Smooth muscle cell (in vitro differentiated cells): ENCODE data around the gene TRERF1. TPM values are rescaled to one million over a fixed set of nuclear protein-coding genes. Genes with fewer than 3 reads are reported as not detected.
"Not testable (repeated sequence)": the region's sequence is repeated elsewhere in the genome, so short reads cannot be mapped to it uniquely, and the experiment has no call there.

ENCODE experiments used
- DNase-seq: peaks from one replicate; lab custom pipeline; 2025; ENCODE audit not compliant: unreplicated experiment; lab: John Stamatoyannopoulos, UW
- H2AFZ ChIP-seq: fragments of 200-600 bp; sonication (generic); 2 replicates; pipeline ENCODE4 v1.6.0; 2016; ENCODE audit warnings: antibody characterized with exemption, low read depth, mild to moderate bottlenecking
- H3F3A ChIP-seq: fragments of 200-600 bp; sonication (generic); 2 replicates; pipeline ENCODE4 v1.6.0; 2017; ENCODE audit warnings: antibody characterized with exemption, low read depth
- H3K27ac ChIP-seq: fragments of 200-600 bp; sonication (generic); 2 replicates; pipeline ENCODE4 v1.5.1; 2016; ENCODE audit warnings: low read depth, mild to moderate bottlenecking
- H3K27me3 ChIP-seq: fragments of 200-600 bp; sonication (generic); 2 replicates; pipeline ENCODE4 v1.6.1; 2016; ENCODE audit warnings: low read depth, mild to moderate bottlenecking
- H3K36me3 ChIP-seq: fragments of 200-600 bp; sonication (generic); 2 replicates; pipeline ENCODE4 v1.5.1; 2016; ENCODE audit warnings: low read depth
- H3K4me1 ChIP-seq: fragments of 200-600 bp; sonication (generic); 2 replicates; pipeline ENCODE4 v1.5.1; 2016; ENCODE audit warnings: low read depth
- H3K4me2 ChIP-seq: fragments of 200-600 bp; sonication (generic); 2 replicates; pipeline ENCODE4 v1.6.0; 2016; ENCODE audit warnings: mild to moderate bottlenecking
- H3K4me3 ChIP-seq: fragments of 200-600 bp; sonication (generic); 2 replicates; pipeline ENCODE4 v1.5.1; 2016; ENCODE audit warnings: mild to moderate bottlenecking
- H3K79me2 ChIP-seq: fragments of 200-600 bp; sonication (generic); 2 replicates; pipeline ENCODE4 v1.6.0; 2016; ENCODE audit warnings: low read depth, mild to moderate bottlenecking
- H3K9ac ChIP-seq: fragments of 200-600 bp; sonication (generic); 2 replicates; pipeline ENCODE4 v1.6.0; 2016; ENCODE audit warnings: low read depth
- H3K9me3 ChIP-seq: fragments of 200-600 bp; sonication (generic); replicated peaks from 2 replicates; pipeline ENCODE4 v1.5.1; 2016; ENCODE audit warnings: low read depth
- H4K20me1 ChIP-seq: fragments of 200-600 bp; sonication (generic); 2 replicates; pipeline ENCODE4 v1.6.0; 2016; ENCODE audit warnings: low read depth
- CTCF ChIP-seq: fragments of 200-600 bp; sonication (generic); IDR thresholded peaks from 2 replicates; pipeline ENCODE4 v1.5.1; 2017; ENCODE audit warnings: borderline replicate concordance, mild to moderate bottlenecking, antibody characterized with exemption; ENCODE audit not compliant: insufficient read depth, poor library complexity, severe bottlenecking
- WGBS: methylation state at CpG from one replicate; pipeline ENCODE4 v1.1.7; 2016; ENCODE audit warnings: low lambda C conversion rate; 5-methylcytosine and 5-hydroxymethylcytosine counted together
- polyA plus RNA-seq: library from polyadenylated mRNA; unstranded; fragments of >200 nt; fragmentation: Nextera tagmentation; extraction: Ambion mirVana; gene quantifications from 2 replicates; pipeline ENCODE4 v1.2.1, GENCODE V29; 2016
- total RNA-seq: library from RNA; depleted of rRNA; stranded (reverse); fragments of >200 nt; gene quantifications from 2 replicates; pipeline ENCODE4 v1.2.3, GENCODE V29; 2014

The TRERF1 gene
- total and polyA plus RNA-seq, 2 experiments from 2014 or later = 3.5 to 5.3 TPM

- Histone ChIP-seq H3K27ac (peak overlapping the region; percentile 6), H3K79me2 (no peaks in the 10 kb centered on the region), H3K4me2 (peak overlapping the region; percentile 79), H3K27me3 (no peaks in the 10 kb centered on the region), H3K4me3 (no peak overlapping the region), H3F3A (peaks cover 6% of the 10 kb centered on the region), H3K36me3 (no peaks in the 10 kb centered on the region), H4K20me1 (no peaks in the 10 kb centered on the region), H3K9me3 (no peaks in the 10 kb centered on the region), H2AFZ (no peak overlapping the region), H3K4me1 (peaks cover 13% of the 10 kb centered on the region), H3K9ac (no peak overlapping the region)
- 8% methylated on average over 8 of the region's 8 CpGs for WGBS
- DNase-seq = no peak
- TF ChIP-seq CTCF = no peak
These were observed 258.2 kb downstream of the TRERF1 start for GRCh38 chr6:42193491-42193894.

DNA sequence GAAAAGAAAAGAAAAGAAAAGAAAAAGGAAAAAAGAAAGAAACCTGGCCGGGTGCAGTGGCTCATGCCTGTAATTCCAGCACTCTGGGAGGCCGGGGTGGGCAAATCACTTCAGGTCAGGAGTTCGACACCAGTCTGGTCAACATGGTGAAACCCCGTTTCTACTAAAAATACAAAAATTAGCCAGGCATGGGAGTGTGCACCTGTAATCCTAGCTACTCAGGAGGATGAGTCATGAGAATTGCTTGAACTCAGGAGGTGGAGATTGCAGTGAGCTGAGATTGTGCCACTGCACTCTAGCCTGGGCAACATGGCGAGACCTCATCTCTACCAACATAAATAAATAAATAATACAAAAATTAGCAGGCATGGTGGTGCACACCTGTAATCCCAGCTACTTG is 259.3 kb downstream of the TRERF1 start:
- H4K20me1 ChIP-seq, H3K4me2 ChIP-seq, H3K27ac ChIP-seq, H3K36me3 ChIP-seq, H3F3A ChIP-seq, H3K9ac ChIP-seq, H3K79me2 ChIP-seq, H2AFZ ChIP-seq, DNase-seq, H3K4me3 ChIP-seq, H3K27me3 ChIP-seq, H3K9me3 ChIP-seq: not testable (repeated sequence)
- peaks cover 13% of the 10 kb centered on the region for H3K4me1 ChIP-seq
- 95% methylated on average over 5 of the region's 5 CpGs for whole genome bisulfite sequencing

- Histone ChIP-seq H3K4me3 (no peak overlapping the region), H3F3A (no peaks in the 10 kb centered on the region), H3K27ac (peak overlapping the region; percentile 53), H3K9me3 (no peaks in the 10 kb centered on the region), H3K4me1 (peaks cover 13% of the 10 kb centered on the region), H3K79me2 (no peaks in the 10 kb centered on the region), H3K4me2 (no peak overlapping the region), H3K9ac (no peak overlapping the region), H3K36me3 (no peaks in the 10 kb centered on the region), H4K20me1 (no peaks in the 10 kb centered on the region), H3K27me3 (no peaks in the 10 kb centered on the region), H2AFZ (no peak overlapping the region)
- DNase-seq = no peak
- WGBS = 42% methylated on average over 5 of the region's 5 CpGs
- TF ChIP-seq CTCF = no peak
These were observed 261.1 kb downstream of the TRERF1 start for GRCh38 chr6:42190554-42191183.

DNA sequence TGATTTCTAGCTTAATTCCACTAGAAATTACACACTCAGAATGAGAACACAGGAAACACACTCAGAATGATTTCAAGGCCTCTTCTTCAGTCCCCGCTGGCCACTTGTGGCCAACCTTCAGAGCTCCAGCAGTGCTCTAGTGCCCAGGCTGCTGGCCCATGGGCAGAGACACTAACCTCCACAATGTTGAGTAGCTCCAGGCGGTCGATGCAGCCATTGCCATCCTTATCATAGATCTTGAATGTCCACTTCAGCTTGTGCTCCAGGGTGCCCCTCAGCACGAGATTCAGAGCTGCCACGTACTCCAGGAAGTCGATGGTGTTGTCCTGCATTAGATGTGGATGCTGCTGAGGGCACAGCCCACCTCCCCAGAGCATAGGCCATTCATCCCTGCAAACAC is 263.3 kb downstream of the TRERF1 start:
- no peak for DNase-seq
- no peaks in the 10 kb centered on the region for H3K36me3 ChIP-seq
- H3K9ac ChIP-seq = no peak overlapping the region
- 90% methylated on average over 6 of the region's 6 CpGs for WGBS
- H3K79me2 ChIP-seq = no peaks in the 10 kb centered on the region
- H4K20me1 ChIP-seq = no peaks in the 10 kb centered on the region
- no peak for TF ChIP-seq CTCF
- no peak overlapping the region for H3K27ac ChIP-seq
- H3K4me1 ChIP-seq = peaks cover 5% of the 10 kb centered on the region
- no peaks in the 10 kb centered on the region for H3K9me3 ChIP-seq
- no peak overlapping the region for H3K4me2 ChIP-seq
- H3K27me3 ChIP-seq = no peaks in the 10 kb centered on the region
- no peak overlapping the region for H3K4me3 ChIP-seq
- H2AFZ ChIP-seq = no peak overlapping the region
- H3F3A ChIP-seq = no peaks in the 10 kb centered on the region
